ENCODE results near the gene RGP1.

DNA sequence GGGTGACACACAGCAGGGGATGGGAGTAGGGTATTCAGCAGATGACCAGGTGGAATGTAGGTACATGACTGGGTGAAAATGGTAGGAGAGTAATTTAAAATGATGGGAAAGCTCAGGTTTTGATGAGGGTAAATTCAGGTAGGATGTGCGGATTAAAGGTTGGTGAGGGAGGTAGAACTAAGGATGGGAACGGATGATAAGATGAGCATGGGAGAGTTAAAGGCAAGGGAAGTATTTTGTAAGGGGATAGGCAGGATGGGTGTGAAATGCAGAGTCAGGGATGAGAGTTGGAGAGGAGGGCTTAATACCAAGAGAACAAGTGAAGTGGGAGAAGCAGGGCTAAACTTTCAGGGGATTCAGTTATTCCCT lies 18.6 kb upstream of the RGP1 start:
- TF ChIP-seq, protein P1, sequence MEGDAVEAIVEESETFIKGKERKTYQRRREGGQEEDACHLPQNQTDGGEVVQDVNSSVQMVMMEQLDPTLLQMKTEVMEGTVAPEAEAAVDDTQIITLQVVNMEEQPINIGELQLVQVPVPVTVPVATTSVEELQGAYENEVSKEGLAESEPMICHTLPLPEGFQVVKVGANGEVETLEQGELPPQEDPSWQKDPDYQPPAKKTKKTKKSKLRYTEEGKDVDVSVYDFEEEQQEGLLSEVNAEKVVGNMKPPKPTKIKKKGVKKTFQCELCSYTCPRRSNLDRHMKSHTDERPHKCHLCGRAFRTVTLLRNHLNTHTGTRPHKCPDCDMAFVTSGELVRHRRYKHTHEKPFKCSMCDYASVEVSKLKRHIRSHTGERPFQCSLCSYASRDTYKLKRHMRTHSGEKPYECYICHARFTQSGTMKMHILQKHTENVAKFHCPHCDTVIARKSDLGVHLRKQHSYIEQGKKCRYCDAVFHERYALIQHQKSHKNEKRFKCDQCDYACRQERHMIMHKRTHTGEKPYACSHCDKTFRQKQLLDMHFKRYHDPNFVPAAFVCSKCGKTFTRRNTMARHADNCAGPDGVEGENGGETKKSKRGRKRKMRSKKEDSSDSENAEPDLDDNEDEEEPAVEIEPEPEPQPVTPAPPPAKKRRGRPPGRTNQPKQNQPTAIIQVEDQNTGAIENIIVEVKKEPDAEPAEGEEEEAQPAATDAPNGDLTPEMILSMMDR (IDR thresholded peaks at IDR 0.05): no peak
- no peak for TF ChIP-seq POLR2A (IDR thresholded peaks at IDR 0.05)
